GM19193 (cell line): ENCODE measurements around the gene TUBGCP2.

Experiments used
- POLR2A ChIP-seq: IDR thresholded peaks from 4 replicates; pipeline ENCODE4 v1.6.1; 2011; ENCODE audit not compliant: insufficient read depth, insufficient read length; ENCODE audit errors: extremely low read depth

The TUBGCP2 gene, protein sequence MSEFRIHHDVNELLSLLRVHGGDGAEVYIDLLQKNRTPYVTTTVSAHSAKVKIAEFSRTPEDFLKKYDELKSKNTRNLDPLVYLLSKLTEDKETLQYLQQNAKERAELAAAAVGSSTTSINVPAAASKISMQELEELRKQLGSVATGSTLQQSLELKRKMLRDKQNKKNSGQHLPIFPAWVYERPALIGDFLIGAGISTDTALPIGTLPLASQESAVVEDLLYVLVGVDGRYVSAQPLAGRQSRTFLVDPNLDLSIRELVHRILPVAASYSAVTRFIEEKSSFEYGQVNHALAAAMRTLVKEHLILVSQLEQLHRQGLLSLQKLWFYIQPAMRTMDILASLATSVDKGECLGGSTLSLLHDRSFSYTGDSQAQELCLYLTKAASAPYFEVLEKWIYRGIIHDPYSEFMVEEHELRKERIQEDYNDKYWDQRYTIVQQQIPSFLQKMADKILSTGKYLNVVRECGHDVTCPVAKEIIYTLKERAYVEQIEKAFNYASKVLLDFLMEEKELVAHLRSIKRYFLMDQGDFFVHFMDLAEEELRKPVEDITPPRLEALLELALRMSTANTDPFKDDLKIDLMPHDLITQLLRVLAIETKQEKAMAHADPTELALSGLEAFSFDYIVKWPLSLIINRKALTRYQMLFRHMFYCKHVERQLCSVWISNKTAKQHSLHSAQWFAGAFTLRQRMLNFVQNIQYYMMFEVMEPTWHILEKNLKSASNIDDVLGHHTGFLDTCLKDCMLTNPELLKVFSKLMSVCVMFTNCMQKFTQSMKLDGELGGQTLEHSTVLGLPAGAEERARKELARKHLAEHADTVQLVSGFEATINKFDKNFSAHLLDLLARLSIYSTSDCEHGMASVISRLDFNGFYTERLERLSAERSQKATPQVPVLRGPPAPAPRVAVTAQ

DNA sequence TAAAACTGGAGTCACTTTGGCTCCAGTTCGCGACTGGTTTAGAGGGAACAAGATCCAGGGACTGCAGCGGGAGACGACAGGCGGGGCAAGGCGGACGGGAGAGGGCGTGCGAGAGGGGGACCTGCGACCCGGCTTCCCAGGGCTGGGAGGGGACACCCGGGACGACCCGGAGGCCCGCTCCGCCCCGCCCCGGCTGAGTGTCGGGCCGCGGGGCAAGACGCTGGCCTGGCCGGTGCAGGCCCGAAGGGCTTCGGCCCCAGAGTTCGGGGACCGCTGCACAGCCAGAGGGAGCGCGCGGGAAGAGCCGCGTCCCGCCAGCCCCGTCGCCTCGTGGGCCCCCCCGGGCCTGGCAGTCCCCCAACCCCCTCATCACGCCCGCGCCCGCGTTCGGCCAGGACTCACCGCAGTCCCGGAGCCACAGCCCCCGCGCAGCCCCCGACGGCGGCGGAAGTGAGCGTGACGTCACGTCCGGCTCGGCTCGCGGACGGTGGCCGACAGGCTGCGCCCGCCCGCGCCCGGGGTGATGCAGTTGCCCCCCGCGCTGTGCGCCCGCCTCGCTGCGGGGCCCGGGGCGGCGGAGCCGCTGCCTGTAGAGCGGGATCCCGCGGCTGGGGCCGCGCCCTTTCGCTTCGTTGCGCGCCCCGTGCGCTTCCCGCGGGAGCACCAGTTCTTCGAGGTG is at the start of gene TUBGCP2, which contains the start of gene ZNF511:
TUBGCP2 (minus strand) TSS at position 452 of the 679 bp plus-strand sequence. CDS start 5,931 bp downstream, outside the sequence.
ZNF511 (plus strand) TSS at position 494 of the 679 bp plus-strand sequence; CDS start at position 524, 30 bp downstream.
- TF ChIP-seq POLR2A = peak; percentile 83

DNA sequence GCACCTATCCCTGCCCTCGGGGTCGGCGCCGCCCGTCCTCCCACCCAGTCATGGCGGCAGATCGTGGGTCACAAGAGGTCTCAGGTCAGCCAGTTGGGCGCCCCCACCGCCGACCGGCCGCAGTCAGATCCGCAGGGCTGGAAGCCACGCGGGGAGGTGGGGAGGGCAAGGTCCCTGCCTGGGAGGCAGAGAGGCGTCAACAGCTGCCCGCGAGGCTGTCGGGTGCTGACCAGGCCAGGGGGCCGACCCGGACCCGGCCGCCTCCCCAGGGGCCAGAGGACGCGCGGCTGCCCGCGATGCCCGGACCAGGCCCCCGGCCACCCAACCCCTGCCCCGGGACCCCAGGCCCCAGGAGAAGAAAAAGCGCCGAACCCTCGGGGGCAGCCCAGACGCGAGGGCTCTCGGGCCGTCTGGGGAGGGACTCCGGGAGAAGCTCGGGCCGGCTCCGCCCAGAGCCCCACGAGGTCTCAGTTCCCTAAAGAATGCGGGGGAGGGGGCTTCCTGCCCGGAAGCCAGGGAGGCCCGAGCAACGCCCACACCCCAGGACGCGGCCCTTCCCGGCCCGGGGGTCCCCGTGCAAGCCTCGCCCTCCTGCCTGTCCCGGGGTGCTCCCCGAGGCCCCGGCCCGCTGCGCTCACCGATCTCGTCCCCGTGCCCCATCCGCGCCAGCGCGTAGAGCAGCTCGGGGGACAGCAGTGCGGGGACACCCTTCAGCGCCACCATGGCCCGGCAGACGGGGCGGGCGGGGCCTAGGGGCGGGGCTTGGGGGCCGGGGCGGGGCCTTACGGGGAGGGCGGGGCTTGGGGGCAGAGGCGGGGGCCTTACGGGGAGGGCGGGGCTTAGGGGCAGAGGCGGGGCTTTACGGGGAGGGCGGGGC is 48.9 kb upstream of the TUBGCP2 start, which contains the start of gene FUOM:
FUOM (minus strand) TSS at position 735 of the 877 bp plus-strand sequence; CDS start at position 723, 12 bp downstream.
- TF ChIP-seq POLR2A = peak; percentile 78

DNA sequence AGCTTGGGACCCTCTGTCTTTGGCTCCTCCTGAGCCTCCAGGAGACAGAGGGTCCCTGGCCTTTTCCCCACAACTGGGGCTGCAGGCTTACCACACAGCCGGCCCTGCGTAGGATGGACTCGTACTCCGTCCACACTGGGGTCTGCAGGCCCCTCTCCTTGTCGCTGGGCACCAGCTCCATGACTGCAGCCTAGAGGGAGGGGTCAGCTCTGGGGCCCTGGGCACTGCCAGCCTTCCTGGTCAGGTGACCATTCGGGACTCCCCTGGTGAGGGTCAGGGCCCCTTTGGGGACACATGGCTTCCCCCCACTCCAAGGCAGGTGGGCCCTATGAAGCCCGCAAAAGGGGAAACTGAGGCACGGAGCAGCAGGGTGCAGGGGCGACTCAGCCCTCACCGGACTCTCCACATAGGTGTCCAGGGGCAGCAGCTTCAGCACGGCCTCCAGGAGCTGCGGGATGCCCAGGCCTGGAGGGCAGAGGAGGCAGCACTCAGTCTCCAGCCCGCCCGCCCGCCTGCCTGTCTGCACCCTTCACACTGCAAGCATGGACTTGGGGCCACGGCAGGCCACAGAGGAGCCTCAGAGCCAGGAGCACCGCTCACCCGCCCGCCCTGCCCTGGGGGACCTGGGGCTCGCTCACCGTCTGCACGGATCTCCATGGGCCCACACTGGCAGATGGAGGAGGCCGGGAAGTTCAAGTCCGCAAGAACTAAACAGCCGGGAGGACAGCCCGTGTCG is 48.0 kb upstream of the TUBGCP2 start:
- no peak for TF ChIP-seq POLR2A

DNA sequence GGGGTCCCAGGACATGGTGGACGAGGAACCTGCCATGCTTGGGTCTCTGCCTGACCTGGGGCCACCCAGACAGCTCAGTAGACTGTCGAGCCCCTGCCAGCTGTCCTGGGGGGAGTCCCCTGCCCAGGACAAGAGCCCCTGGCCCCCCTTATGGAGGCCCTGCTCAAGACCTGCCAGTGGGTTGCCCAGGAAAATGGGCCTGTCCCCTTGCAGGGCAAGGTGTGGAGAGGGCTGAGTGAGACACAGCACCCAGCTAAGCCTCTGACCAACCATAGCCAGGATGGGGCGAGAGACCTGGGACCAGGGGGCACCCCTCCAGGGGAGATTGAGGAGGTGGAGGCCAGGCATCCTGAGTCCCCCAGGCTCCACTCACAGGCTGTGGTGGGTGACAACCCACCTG is 47.3 kb upstream of the TUBGCP2 start:
- TF ChIP-seq POLR2A = no peak

DNA sequence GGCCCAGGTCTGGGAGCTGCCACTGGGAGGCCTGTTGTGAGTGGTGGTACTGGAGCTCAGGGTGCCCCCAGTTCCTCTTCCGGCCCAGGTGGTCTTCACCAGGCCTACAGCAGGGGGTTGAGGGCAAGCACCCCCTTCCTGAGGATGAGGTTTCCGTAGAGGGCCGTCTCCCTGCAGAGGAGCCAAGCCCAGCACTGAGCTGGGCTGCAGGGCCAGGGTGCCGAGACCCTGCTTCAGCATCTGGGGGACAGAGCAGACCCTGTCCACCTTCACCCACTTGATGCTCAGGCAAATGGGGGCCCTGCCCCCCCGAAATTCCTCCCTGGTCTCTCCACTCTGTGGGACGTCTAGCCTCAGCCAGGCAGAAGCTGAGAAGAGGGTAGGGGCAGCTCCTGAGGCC is 46.6 kb upstream of the TUBGCP2 start:
- TF ChIP-seq POLR2A = no peak

DNA sequence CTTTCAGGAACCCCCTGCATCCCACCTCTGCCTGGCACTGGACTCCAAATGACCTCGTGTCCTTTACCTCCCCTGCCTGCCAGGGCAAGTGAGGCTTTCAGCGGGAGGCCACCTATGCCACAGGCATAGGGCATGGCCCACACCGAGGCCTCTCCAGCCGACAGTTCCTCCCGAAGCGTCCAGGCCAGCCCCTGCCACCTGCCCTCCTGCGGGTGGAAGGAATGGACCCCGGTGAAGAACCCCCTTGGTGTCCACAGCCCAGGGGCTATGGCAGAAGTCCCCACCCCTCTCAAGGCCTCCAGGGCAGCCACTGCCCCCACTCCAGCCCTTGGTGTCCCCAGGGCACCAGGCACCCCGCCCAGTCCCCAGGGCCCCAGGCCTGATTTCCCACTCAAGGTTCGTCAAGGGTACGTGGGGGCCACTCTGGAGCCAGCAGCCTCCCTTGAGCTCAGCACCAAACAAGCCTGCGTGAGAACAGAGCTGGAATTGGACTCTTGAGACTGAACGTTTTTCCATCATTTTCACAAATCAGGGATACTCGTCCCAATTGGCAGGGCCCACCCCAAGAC is 46.1 kb upstream of the TUBGCP2 start:
- TF ChIP-seq POLR2A = no peak

DNA sequence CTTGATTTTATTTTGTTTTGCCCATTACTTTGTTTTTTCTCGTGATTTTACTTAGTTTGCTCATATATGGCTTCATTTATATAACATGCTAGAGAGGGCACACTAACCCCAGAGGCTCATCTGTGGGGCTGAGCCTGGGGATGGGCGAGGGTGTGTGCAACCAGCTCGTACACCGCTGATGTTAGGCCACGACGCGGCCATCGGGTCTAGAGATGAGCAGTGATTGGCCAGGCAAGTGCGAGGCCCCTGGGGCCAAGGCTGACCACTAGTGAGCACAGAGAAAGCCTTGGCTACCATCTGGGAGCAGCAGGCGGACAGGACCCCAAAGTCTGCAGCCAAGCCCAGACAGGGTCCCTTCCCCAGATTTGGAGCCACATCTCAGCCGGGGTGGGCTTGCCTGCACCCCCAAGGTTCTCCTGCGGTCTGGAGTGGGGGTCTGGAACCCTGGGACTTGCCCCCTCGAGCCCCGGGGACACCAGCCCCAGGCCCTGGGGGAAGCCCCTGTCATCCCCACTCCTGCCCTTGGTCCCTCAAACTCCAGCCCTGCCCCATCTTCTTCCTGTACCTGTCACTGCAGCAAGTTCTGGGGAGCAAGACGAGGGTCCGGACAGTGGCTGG is 45.4 kb upstream of the TUBGCP2 start:
- TF ChIP-seq POLR2A = no peak

DNA sequence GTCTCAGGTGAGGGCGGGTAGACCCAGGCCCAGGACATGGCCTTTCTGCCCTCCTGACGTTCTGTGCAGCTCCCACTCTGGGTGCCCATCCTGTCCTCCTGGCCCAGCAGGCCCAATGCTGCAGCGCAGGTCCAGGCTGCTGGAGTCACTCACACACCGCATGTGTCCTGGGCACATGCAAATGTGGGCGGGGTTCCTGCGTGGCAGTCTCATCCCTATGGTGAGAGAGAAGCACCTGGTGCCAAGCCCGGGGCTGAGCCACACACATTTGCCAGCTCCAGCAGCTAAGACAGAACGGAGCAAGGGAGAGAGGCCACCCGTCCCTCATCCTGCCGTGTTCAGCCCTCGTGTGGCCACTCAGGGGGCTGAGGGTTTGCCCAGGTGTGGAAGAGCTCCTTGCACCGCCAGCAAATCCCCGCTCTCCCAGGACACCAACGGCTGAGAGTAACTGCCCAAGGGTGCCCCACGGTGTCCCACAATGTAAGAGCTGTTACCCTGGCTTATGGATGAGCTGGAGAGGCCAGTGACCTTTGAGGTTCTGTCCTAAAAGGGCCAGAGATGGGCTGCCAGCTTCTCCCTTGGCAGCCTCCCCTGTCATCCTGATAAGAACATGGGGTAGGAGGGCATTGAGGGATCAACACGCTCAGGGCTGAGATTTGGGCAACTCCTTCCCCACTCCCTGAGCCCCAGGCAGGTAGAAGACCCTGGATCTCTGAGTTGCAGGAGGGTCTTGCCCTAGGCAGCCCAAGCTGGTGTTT is 44.7 kb upstream of the TUBGCP2 start:
- TF ChIP-seq POLR2A = no peak

DNA sequence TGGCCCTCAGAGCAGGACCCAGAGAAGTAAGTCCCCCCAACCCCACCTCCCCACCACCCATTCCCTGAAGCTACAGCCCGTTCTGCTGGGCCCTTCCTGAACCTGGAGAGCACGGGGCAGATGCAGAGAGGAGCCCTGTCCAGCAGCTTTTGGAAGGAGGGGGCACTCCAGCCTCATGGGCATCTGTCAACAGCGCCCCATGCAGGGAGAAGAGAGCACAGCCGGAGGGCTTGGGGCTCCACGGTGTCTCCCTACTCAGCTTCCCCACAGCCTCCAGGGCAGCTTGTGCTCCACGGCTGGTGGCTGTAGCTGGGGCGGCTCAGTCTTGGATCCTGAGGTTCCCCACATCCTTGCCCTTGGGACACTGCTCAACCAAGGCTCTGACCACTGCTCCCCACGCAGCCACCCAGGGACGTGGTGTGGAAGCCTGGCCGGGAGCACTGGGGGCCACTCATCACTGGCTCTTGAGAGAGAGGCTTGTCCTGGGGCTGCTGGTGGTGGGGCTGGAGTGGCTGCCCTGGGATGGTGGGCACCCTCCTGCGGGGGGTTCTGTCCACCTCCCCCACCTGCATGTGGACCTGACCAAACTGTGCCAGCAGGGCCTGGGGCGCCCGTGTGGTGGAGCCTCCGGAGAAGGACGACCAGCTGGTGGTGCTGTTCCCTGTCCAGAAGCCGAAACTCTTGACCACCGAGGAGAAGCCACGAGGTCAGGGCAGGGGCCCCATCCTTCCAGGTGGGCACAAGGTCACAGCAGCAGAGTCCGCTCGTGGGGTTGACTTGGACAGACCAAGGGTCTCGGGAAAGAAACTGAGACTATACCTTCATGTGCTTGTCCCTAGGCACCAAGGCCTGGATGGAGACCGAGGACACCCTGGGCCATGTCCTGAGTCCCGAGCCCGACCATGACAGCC is 43.0 kb upstream of the TUBGCP2 start:
- TF ChIP-seq POLR2A = no peak

DNA sequence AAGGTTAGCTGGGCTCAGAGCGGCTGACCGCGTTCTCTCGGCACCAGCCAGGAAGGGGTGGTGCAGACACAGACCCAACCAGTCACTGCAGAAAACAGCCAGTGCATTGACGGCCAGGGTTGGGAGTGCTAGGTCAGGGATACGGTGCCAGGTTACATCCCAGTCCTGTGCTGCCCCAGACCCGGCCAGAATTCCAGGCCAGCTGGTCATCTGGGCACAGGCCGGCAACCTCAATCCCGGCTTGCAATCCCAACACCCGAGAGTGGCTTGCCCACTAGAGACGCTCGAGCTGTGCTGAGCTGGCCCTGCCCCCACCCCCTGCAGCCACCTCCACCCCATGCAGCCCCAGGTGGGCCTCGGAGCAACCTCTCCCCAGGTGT is 42.3 kb upstream of the TUBGCP2 start:
- TF ChIP-seq POLR2A = no peak

DNA sequence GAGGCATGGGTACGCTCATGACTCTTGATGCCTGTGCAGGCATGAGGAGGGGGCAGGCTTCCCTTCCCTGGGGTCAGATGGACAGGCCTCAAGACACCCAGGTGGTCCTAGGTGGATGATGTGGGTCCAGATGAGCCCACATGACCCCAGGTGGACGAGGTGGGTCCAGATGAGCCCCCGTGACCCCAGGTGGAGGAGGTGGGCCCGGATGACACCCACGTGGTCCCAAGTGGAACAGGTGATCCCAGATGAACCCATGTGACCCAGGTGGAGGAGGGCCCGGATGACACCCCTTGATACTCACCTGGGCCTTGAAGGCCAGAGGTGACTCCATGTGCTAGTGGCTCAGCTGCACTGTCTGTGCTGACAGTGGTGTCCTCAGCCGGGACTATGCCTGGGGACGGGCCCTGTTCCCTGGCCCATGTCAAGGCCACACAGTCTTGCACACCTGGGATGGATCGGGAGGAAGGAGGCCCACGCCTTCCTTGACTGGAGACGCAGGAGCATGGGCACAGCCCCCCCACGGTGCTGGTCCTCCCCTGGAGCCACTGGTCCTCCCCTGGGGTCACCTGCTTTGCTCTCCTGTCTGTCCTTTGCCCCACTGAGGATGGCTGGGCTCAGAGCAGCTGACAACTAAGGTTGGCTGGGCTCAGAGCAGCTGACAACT is 41.7 kb upstream of the TUBGCP2 start:
- TF ChIP-seq POLR2A = peak; percentile 20

DNA sequence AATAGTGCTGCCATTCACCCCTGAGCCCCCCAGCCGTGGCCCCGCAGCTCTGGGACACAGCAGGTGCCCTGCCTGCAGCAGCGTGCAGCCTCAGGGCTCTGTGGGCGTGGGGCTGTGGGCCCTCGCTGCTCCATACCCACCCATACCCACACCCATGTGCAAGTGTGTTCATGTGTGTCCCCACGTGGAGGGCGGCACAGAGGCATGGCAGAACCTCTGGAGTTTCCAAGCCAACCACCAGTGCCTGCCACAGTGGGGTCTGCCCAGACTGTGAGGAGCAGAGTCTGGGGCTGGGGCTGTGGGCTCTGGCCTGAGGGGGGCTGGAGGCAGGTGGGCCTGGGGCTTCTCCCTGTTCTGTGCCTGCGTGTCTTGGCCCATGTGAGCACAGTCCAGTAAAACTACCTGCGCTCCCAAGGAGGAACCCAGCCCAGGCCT is 40.9 kb upstream of the TUBGCP2 start:
- TF ChIP-seq POLR2A = no peak
